Motor neuron (in vitro differentiated cells): Measurements from ENCODE around the gene POLR1E. TPM values are rescaled to one million over a fixed set of nuclear protein-coding genes. Genes with fewer than 3 reads are reported as not detected.
"Not testable (repeated sequence)": the region's sequence is repeated elsewhere in the genome, so short reads cannot be mapped to it uniquely, and the experiment has no call there.

Experiments used
- ATAC-seq, 8 experiments: fragments of 200-7000 bp; cut with Tn5 transposase; replicated peaks in 6 of 8; 2 replicates each; pipeline ENCODE4 v1.8.0; 2021; ENCODE audit warnings: mild to moderate bottlenecking in 8 of 8, moderate library complexity in 8 of 8
- H3K27ac ChIP-seq, 2 donors: fragments of 250-450 bp; sonication (Bioruptor Pico); 2 replicates each; pipeline ENCODE4 v1.9.0; 2021; ENCODE audit warnings: antibody characterized with exemption in 2 of 2, mild to moderate bottlenecking in 2 of 2, moderate library complexity in 1 of 2
- H3K4me1 ChIP-seq, 2 donors: fragments of 250-450 bp; sonication (Bioruptor Pico); replicated peaks in 1 of 2; 2 replicates each; pipeline ENCODE4 v1.6.1; 2021; ENCODE audit warnings: antibody characterized with exemption in 2 of 2, mild to moderate bottlenecking in 2 of 2, moderate library complexity in 1 of 2
- H3K4me3 ChIP-seq, 5 donors: fragments of 250-450 bp; sonication (Bioruptor Pico); 2 replicates each; pipeline ENCODE4 v1.9.0; 2021; ENCODE audit warnings: antibody characterized with exemption in 5 of 5, mild to moderate bottlenecking in 5 of 5, moderate library complexity in 4 of 5
- WGBS, 10 experiments: fragments of 450-650 bp; shearing (Covaris generic); methylation state at CpG; one replicate each; pipeline ENCODE4 v1.0.0; 2022; 5-methylcytosine and 5-hydroxymethylcytosine counted together
- in situ Hi-C, 9 experiments: fragments of 400-800 bp; cut with MboI; loops; one replicate each; pipeline ENCODE4 v1.15.0; 2021; ENCODE audit warnings: low sequenced_read_pairs in 9 of 9, low pct_unique_long_range_greater_than_20kb in 2 of 9; ENCODE audit not compliant: unreplicated experiment in 9 of 9
- total RNA-seq, 8 experiments: library from RNA; unstranded; fragments of 300-600 nt; gene quantifications; 2 replicates each; pipeline versions ENCODE4 v1.2.3 to v1.2.4, GENCODE V29; 2022

POLR1E gene
- total RNA-seq, 8 experiments from 2014 or later: 19.4 to 35.4 (median 24.9) TPM

GRCh38 chr9:37510053-37510452 lies 24.3 kb downstream of the POLR1E start:
- WGBS, 10 experiments: 83 to 100% (median 90%) methylated on average over 1 to 4 of the region's 5 CpGs; no CpG with 5 or more reads in 5 of the 10 experiments
- H3K4me1 ChIP-seq, H3K4me3 ChIP-seq, H3K27ac ChIP-seq, ATAC-seq, in situ Hi-C loops: not testable (repeated sequence)

GRCh38 chr9:37511016-37512010 lies 25.6 kb downstream of the POLR1E start:
- in situ Hi-C loops: no loop called here
- no peaks in the 10 kb centered on the region for H3K4me1 ChIP-seq
- no peak overlapping the region for H3K4me3 ChIP-seq
- H3K27ac ChIP-seq: no peak overlapping the region
- 75 to 100% (median 88%) methylated on average over 2 to 9 of the region's 15 CpGs; no CpG with 5 or more reads in 5 of the 10 experiments for WGBS, 10 experiments
- peak in 3 of 8 experiments; percentile 27 to 64 (median 37) for ATAC-seq

- Histone ChIP-seq H3K27ac (no peak overlapping the region), H3K4me1 (no peaks in the 10 kb centered on the region), H3K4me3 (no peak overlapping the region)
- ATAC-seq: peak in 2 of 8 experiments; percentile 21 to 68
- 40 to 100% (median 83%) methylated on average over 1 to 2 of the region's 12 CpGs; no CpG with 5 or more reads in 4 of the 10 experiments for WGBS, 10 experiments
- in situ Hi-C loops: no loop called here
Observed at GRCh38 chr9:37512437-37512836, 26.7 kb downstream of the POLR1E start.

GRCh38 chr9:37514415-37514814 lies 28.7 kb downstream of the POLR1E start:
- 90 to 100% (median 100%) methylated on average over 1 to 9 of the region's 10 CpGs; no CpG with 5 or more reads in 3 of the 10 experiments for WGBS, 10 experiments
- in situ Hi-C loops, H3K27ac ChIP-seq, H3K4me3 ChIP-seq, H3K4me1 ChIP-seq, ATAC-seq: not testable (repeated sequence)

- Histone ChIP-seq H3K27ac (no peak overlapping the region), H3K4me3 (no peak overlapping the region), H3K4me1 (no peaks in the 10 kb centered on the region)
- in situ Hi-C loops: no loop called here
- WGBS, 10 experiments: 73 to 100% (median 92%) methylated on average over 1 to 5 of the region's 7 CpGs; no CpG with 5 or more reads in 2 of the 10 experiments
- no peak for ATAC-seq
Observed at GRCh38 chr9:37514999-37515398, 29.3 kb downstream of the POLR1E start.

- H3K4me3 ChIP-seq: no peak overlapping the region
- in situ Hi-C loops: no loop called here
- H3K4me1 ChIP-seq: no peaks in the 10 kb centered on the region
- WGBS, 10 experiments: 41 to 100% (median 89%) methylated on average over 1 to 10 of the region's 14 CpGs; no CpG with 5 or more reads in 2 of the 10 experiments
- no peak overlapping the region for H3K27ac ChIP-seq
- no peak for ATAC-seq
Observed at GRCh38 chr9:37515620-37516258, 30.0 kb downstream of the POLR1E start.

- 20 to 100% (median 93%) methylated on average over 1 to 3 of the region's 13 CpGs; no CpG with 5 or more reads in 7 of the 10 experiments for WGBS, 10 experiments
- Histone ChIP-seq H3K4me1 (no peaks in the 10 kb centered on the region), H3K4me3 (no peak overlapping the region), H3K27ac (no peak overlapping the region)
- peak in 2 of 8 experiments; percentile 38 to 87 for ATAC-seq
- in situ Hi-C loops: no loop called here
Observed at GRCh38 chr9:37517923-37518322, 32.2 kb downstream of the POLR1E start.

GRCh38 chr9:37520641-37521040 lies 34.9 kb downstream of the POLR1E start:
- ATAC-seq: no peak
- no peaks in the 10 kb centered on the region for H3K4me1 ChIP-seq
- 0 to 100% (median 80%) methylated on average over 1 to 3 of the region's 3 CpGs; no CpG with 5 or more reads in 2 of the 10 experiments for WGBS, 10 experiments
- no peak overlapping the region for H3K4me3 ChIP-seq
- no peak overlapping the region for H3K27ac ChIP-seq
- in situ Hi-C loops: no loop called here

- in situ Hi-C loops: no loop called here
- no peak overlapping the region for H3K4me3 ChIP-seq
- H3K27ac ChIP-seq: no peak overlapping the region
- H3K4me1 ChIP-seq: no peaks in the 10 kb centered on the region
- 80 to 100% (median 98%) methylated on average over 1 to 4 of the region's 10 CpGs; no CpG with 5 or more reads in 6 of the 10 experiments for WGBS, 10 experiments
- no peak for ATAC-seq
Observed at GRCh38 chr9:37521111-37521510, 35.4 kb downstream of the POLR1E start.

- no peaks in the 10 kb centered on the region for H3K4me1 ChIP-seq
- H3K27ac ChIP-seq: no peak overlapping the region
- H3K4me3 ChIP-seq: no peak overlapping the region
- WGBS, 10 experiments: 80 to 100% (median 93%) methylated on average over 1 to 2 of the region's 2 CpGs; no CpG with 5 or more reads in 3 of the 10 experiments
- in situ Hi-C loops: no loop called here
- no peak for ATAC-seq
Observed at GRCh38 chr9:37522971-37523370, 37.2 kb downstream of the POLR1E start.

- H3K4me1 ChIP-seq: no peaks in the 10 kb centered on the region
- H3K4me3 ChIP-seq: no peak overlapping the region
- in situ Hi-C loops: no loop called here
- no peak overlapping the region for H3K27ac ChIP-seq
- no peak for ATAC-seq
- WGBS, 10 experiments: 80 to 96% (median 84%) methylated on average over 1 to 5 of the region's 6 CpGs; no CpG with 5 or more reads in 5 of the 10 experiments
Observed at GRCh38 chr9:37523916-37524315, 38.2 kb downstream of the POLR1E start.

- no peaks in the 10 kb centered on the region for H3K4me1 ChIP-seq
- 86 to 100% (median 97%) methylated on average over 1 to 11 of the region's 18 CpGs; no CpG with 5 or more reads in 1 of the 10 experiments for WGBS, 10 experiments
- H3K4me3 ChIP-seq: no peak overlapping the region
- H3K27ac ChIP-seq: no peak overlapping the region
- no peak for ATAC-seq
- in situ Hi-C loops: no loop called here
Observed at GRCh38 chr9:37528652-37529471, 43.1 kb downstream of the POLR1E start.
